Measurements from ENCODE around the gene MPV17L2. TPM values are rescaled to one million over a fixed set of nuclear protein-coding genes. Genes with fewer than 3 reads are reported as not detected.
A peak's percentile ranks its signal among the peaks of the same experiment; 100 is the strongest.

Gene MPV17L2
- total RNA-seq, 1 experiment from 2014 or later = 12.9 TPM

DNA sequence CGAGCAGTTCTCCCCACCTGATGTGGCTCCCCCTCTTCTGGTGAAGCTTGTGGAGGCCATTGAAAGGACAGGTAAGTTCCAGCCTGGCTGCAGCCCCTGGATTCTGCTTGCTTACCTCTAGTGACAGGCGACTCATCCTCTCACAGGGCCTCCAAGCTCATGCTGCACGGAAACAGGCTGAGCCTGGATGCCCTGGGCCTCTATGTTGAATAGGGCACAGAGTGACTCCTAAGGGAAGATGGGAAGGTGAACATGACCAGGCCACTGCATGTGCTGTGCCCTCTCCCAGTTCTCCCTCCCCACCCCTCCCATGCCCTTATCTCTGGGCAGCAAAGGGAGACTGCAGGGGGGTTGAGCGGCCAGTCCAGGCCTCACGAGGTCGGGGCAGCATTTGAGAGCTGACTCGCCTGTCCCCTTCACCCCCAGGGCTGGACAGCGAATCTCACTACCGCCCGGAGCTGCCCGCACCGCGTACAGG, 32.5 kb upstream of the MPV17L2 start:
- Mint-ChIP-seq H3K36me3 (ENCODE audit: insufficient read depth, unreplicated experiment) (peaks cover 48% of the 10 kb centered on the region), H3K27me3 (ENCODE audit: insufficient read depth, unreplicated experiment) (no peaks in the 10 kb centered on the region), H3K27ac (ENCODE audit: low read depth, unreplicated experiment) (peak overlapping the region; percentile 25), H3K4me1 (ENCODE audit: insufficient read depth, unreplicated experiment) (peaks cover 19% of the 10 kb centered on the region), H3K9me3 (ENCODE audit: unreplicated experiment) (no peaks in the 10 kb centered on the region), H3K4me3 (ENCODE audit: unreplicated experiment) (peak overlapping the region; percentile 52)
- intact Hi-C loops (cut with micrococcal nuclease) = no loop called here
- ChIA-PET POLR2A (interaction anchor here (0.6 to 1.6 kb wide), 4 partner anchors 8 to 140 kb away, joined by 3 to 6 read pairs (median 4); partner anchors contain the start of gene PIK3R2), CTCF (interaction anchor here (0.5 to 2.4 kb wide), 17 partner anchors 8 to 392 kb away, joined by 3 to 13 read pairs (median 4); a partner anchor contains a TSS)
- TF ChIP-seq, protein P1, sequence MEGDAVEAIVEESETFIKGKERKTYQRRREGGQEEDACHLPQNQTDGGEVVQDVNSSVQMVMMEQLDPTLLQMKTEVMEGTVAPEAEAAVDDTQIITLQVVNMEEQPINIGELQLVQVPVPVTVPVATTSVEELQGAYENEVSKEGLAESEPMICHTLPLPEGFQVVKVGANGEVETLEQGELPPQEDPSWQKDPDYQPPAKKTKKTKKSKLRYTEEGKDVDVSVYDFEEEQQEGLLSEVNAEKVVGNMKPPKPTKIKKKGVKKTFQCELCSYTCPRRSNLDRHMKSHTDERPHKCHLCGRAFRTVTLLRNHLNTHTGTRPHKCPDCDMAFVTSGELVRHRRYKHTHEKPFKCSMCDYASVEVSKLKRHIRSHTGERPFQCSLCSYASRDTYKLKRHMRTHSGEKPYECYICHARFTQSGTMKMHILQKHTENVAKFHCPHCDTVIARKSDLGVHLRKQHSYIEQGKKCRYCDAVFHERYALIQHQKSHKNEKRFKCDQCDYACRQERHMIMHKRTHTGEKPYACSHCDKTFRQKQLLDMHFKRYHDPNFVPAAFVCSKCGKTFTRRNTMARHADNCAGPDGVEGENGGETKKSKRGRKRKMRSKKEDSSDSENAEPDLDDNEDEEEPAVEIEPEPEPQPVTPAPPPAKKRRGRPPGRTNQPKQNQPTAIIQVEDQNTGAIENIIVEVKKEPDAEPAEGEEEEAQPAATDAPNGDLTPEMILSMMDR (IDR thresholded peaks at IDR 0.05; ENCODE audit: unreplicated experiment) = no peak
- BruUV-seq (replicated peaks) = no TSS peak
- DNase-seq (ENCODE audit: unreplicated experiment) = no peak

DNA sequence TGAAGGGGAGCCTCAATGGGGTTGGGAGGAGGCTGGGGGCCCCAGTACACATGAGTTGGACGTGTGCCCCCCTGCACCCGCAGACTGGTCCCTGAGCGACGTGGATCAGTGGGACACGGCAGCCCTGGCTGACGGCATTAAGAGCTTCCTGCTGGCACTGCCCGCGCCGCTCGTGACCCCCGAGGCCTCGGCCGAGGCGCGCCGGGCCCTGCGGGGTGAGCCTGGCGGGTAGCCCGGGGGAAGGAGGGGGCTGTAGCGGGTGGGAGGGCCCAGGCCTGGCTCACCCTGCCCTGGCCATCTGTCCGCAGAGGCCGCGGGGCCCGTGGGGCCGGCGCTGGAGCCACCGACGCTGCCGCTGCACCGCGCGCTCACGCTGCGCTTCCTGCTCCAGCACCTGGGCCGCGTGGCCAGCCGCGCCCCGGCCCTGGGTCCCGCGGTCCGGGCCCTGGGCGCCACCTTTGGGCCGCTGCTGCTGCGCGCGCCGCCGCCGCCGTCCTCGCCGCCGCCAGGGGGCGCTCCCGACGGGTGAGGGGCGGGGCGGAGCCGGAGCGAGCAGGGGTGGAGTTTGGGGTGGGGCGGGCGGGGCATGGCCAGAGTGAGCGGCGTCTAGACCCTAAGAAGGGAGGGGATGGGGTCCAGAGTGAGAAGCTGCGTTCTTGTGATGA, 31.9 kb upstream of the MPV17L2 start:
- ChIA-PET CTCF (interaction anchor here (0.5 to 2.4 kb wide), 29 partner anchors 8 to 393 kb away, joined by 3 to 13 read pairs (median 4); a partner anchor contains a TSS), POLR2A (interaction anchor here (0.6 to 1.6 kb wide), 3 partner anchors 9 to 141 kb away, joined by 3 to 6 read pairs (median 5); partner anchors contain the start of gene PIK3R2)
- BruUV-seq (replicated peaks) = no TSS peak
- Mint-ChIP-seq H3K9me3 (ENCODE audit: unreplicated experiment) (no peaks in the 10 kb centered on the region), H3K4me1 (ENCODE audit: insufficient read depth, unreplicated experiment) (peaks cover 18% of the 10 kb centered on the region), H3K27me3 (ENCODE audit: insufficient read depth, unreplicated experiment) (no peaks in the 10 kb centered on the region), H3K27ac (ENCODE audit: low read depth, unreplicated experiment) (peak overlapping the region; percentile 25), H3K4me3 (ENCODE audit: unreplicated experiment) (peak overlapping the region; percentile 52), H3K36me3 (ENCODE audit: insufficient read depth, unreplicated experiment) (peaks cover 53% of the 10 kb centered on the region)
- intact Hi-C loops (cut with micrococcal nuclease) = no loop called here
- peak; percentile 69 for DNase-seq (ENCODE audit: unreplicated experiment)
- TF ChIP-seq, protein P1 (IDR thresholded peaks at IDR 0.05; ENCODE audit: unreplicated experiment) = peak; percentile 57

DNA sequence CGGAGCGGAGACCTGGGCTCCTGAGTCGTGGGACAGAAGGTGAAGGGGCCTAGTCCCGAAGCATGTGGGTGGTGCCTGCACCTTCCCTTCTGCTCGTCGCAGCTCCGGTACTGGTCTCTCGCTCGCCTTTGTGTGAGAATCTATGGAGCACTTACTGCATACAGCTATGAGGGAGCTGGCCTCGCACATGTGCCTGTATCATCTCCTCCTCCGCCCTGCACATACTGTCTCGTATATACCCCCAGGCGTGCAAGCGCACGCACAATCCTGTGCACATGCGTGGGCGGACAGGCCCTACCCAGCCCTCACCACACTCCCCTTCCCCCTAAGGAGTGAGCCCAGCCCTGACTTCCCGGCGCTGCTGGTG, 31.4 kb upstream of the MPV17L2 start:
- TF ChIP-seq, protein P1 (IDR thresholded peaks at IDR 0.05; ENCODE audit: unreplicated experiment) = no peak
- no peak overlapping the region for H3K4me3 Mint-ChIP-seq (ENCODE audit: unreplicated experiment)
- H3K9me3 Mint-ChIP-seq (ENCODE audit: unreplicated experiment) = no peaks in the 10 kb centered on the region
- DNase-seq (ENCODE audit: unreplicated experiment) = no peak
- intact Hi-C loops (cut with micrococcal nuclease) = no loop called here
- peaks cover 12% of the 10 kb centered on the region for H3K4me1 Mint-ChIP-seq (ENCODE audit: insufficient read depth, unreplicated experiment)
- no peaks in the 10 kb centered on the region for H3K27me3 Mint-ChIP-seq (ENCODE audit: insufficient read depth, unreplicated experiment)
- H3K27ac Mint-ChIP-seq (ENCODE audit: low read depth, unreplicated experiment) = no peak overlapping the region
- ChIA-PET CTCF (interaction anchor here (0.6 to 2.4 kb wide), 20 partner anchors 9 to 307 kb away, joined by 3 to 13 read pairs (median 4); no protein-coding TSS in a partner anchor), POLR2A (no interaction called here)
- H3K36me3 Mint-ChIP-seq (ENCODE audit: insufficient read depth, unreplicated experiment) = peaks cover 58% of the 10 kb centered on the region
- BruUV-seq (replicated peaks) = no TSS peak

DNA sequence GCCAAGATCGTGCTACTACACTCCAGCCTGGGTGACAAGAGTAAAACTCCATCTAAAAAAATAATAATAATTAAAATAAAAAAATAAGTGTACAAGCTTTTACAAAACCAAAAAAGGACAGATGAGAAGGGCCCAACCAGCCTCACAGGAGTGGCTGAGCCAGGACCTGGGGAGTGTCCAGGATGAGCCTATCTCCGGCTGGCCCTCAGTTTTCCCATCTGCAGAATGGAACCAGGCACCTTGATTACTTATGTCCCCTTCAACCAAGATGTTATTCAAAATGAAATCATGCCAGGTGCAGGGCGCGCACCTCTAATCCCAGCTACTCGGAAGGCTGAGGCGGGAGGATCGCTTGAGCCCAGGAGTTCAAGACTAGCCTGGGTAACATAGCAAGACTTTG, 28.9 kb upstream of the MPV17L2 start:
- TF ChIP-seq, protein P1 (IDR thresholded peaks at IDR 0.05; ENCODE audit: unreplicated experiment) = no peak
- H3K4me1 Mint-ChIP-seq (ENCODE audit: insufficient read depth, unreplicated experiment) = peaks cover 5% of the 10 kb centered on the region
- H3K9me3 Mint-ChIP-seq (ENCODE audit: unreplicated experiment) = no peaks in the 10 kb centered on the region
- ChIA-PET POLR2A (interaction anchor here (1.4 to 1.6 kb wide), 2 partner anchors 10 to 28 kb away, joined by 3 to 8 read pairs; partner anchors contain the start of gene MPV17L2), CTCF (interaction anchor here (0.6 to 1.5 kb wide), 6 partner anchors 10 to 165 kb away, joined by 3 to 6 read pairs (median 4); partner anchors contain the start of gene ARRDC2)
- no TSS peak for BruUV-seq (replicated peaks)
- H3K27me3 Mint-ChIP-seq (ENCODE audit: insufficient read depth, unreplicated experiment) = no peaks in the 10 kb centered on the region
- intact Hi-C loops (cut with micrococcal nuclease) = no loop called here
- H3K36me3 Mint-ChIP-seq (ENCODE audit: insufficient read depth, unreplicated experiment) = peaks cover 77% of the 10 kb centered on the region
- DNase-seq (ENCODE audit: unreplicated experiment) = no peak
- no peak overlapping the region for H3K27ac Mint-ChIP-seq (ENCODE audit: low read depth, unreplicated experiment)
- H3K4me3 Mint-ChIP-seq (ENCODE audit: unreplicated experiment) = no peak overlapping the region
